Heart left ventricle (tissue), 16 donors: ENCODE data around the gene KDM3B. TPM values are rescaled to one million over a fixed set of nuclear protein-coding genes. Genes with fewer than 3 reads are reported as not detected.

Source experiments
- ATAC-seq, 4 donors: fragments of 200-7000 bp; cut with Tn5 transposase; one replicate each; pipeline ENCODE4 v1.9.1; 2020 to 2022; ENCODE audit warnings: moderate library complexity in 4 of 4, mild to moderate bottlenecking in 3 of 4, moderate number of reproducible peaks in 1 of 4
- DNase-seq, 5 donors: peaks; one replicate each; pipeline ENCODE4 v3.0.0-alpha.2; 2020
- H3K27ac ChIP-seq, 12 donors: fragments of 200-600 bp; sonication (generic) in 4 of 12; one replicate each; pipeline versions ENCODE4 v1.5.0 to v1.8.0; 2016 to 2022; ENCODE audit warnings: mild to moderate bottlenecking in 2 of 12
- H3K27me3 ChIP-seq, 9 donors: fragments of 200-600 bp; sonication (generic) in 2 of 9; one replicate each; pipeline versions ENCODE4 v1.5.1 to v1.8.0; 2016 to 2022; ENCODE audit warnings: mild to moderate bottlenecking in 3 of 9
- H3K36me3 ChIP-seq, 9 donors: fragments of 200-600 bp; sonication (generic) in 2 of 9; one replicate each; pipeline versions ENCODE4 v1.5.0 to v1.8.0; 2018 to 2022; ENCODE audit warnings: mild to moderate bottlenecking in 2 of 9
- H3K4me1 ChIP-seq, 12 donors: fragments of 200-600 bp; sonication (generic) in 4 of 12; one replicate each; pipeline versions ENCODE4 v1.5.0 to v1.8.0; 2016 to 2022; ENCODE audit warnings: mild to moderate bottlenecking in 3 of 12
- H3K4me3 ChIP-seq, 12 donors: fragments of 200-600 bp; sonication (generic) in 4 of 12; one replicate each; pipeline versions ENCODE4 v1.5.0 to v1.8.0; 2017 to 2022; ENCODE audit warnings: mild to moderate bottlenecking in 9 of 12, moderate library complexity in 4 of 12
- H3K9me3 ChIP-seq, 12 donors: fragments of 200-600 bp; sonication (generic) in 4 of 12; one replicate each; pipeline versions ENCODE4 v1.5.0 to v1.8.0; 2016 to 2022; ENCODE audit warnings: mild to moderate bottlenecking in 1 of 12
- POLR2A ChIP-seq, 2 donors: fragments of 450-650 bp; IDR thresholded peaks; one replicate each; pipeline ENCODE4 v1.6.1; 2017; ENCODE audit warnings: antibody characterized with exemption in 2 of 2, mild to moderate bottlenecking in 2 of 2, moderate library complexity in 2 of 2
- WGBS, 4 donors: extraction: QIAGEN DNeasy Blood & Tissue Kit in 2 of 4; methylation state at CpG; one replicate each; pipeline versions ENCODE4 v1.1.5 to v1.1.7; 2013 to 2018; 5-methylcytosine and 5-hydroxymethylcytosine counted together
- intact Hi-C, 10 donors: fragments of 100-400 bp; cut with DNase I; formaldehyde crosslinking; loops; one replicate each; pipeline versions ENCODE4 v1.11.1 to v1.14.2; 2022
- polyA plus RNA-seq, 2 donors: library from polyadenylated mRNA; stranded (reverse); fragments of 200-250 nt; gene quantifications; one replicate each; pipeline ENCODE4 v1.2.3, GENCODE V29; 2013
- total RNA-seq, 9 donors: library from RNA; depleted of rRNA in 2 of 9; stranded (reverse); fragments of >200 nt in 2 of 9; fragmentation: NEBNext Ultra II Directional in 3 of 9; extraction: Animal tissue kit (Norgen Biotek cat#: 25700) in 3 of 9; gene quantifications; one replicate each; pipeline versions ENCODE4 v1.1.0 to v1.2.4, GENCODE V29; 2016 to 2023
- TF ChIP-seq, protein P1 (sequence below), 12 donors: fragments of 200-600 bp; sonication (generic) in 4 of 12; IDR thresholded peaks; one replicate each; pipeline versions ENCODE4 v1.5.0 to v1.8.0; 2018 to 2022; ENCODE audit warnings: antibody characterized with exemption in 12 of 12, mild to moderate bottlenecking in 5 of 12
- donor health status: ischemic (EF 13 %, LVEDD 7.1; RV severe dilation, severe dysfunction).
- donor health status: healthy with polysubstance abuse.
- donor health status: DM: no; HTN: yes; CAD: no.
- donor health status: DM: no; HTN: no; CAD: no.
- donor health status: ischemic (EF 25% LVEDD 6.9; RV normal size, moderate dysfunction).
- donor health status: ischemic (EF 25% LVEDD 5.7; RV mildly dilated, moderate dysfunction).
- donor health status: healthy.
- donor health status: DM: yes; HTN: yes; CAD: no.
- donor health status: ischemic (EF 35%, LVEDD 5.7; RV mildly dilated, moderate dysfunction).
- donor health status: nonischemic (EF 11% LVEDD 7.7; RV severe dilation, severe dysfunction).
- donor health status: DM: yes; HTN: yes; CAD: no.
- donor health status: PGD.
- donor health status: ischemic (EF 29% LVEDD 5.4; RV normal size, mild dysfunction).
- donor health status: nonischemic (EF 23%, LVEDD 6.1; RV moderate dilation, normal function).

KDM3B gene
- total and polyA plus RNA-seq, 11 donors = 17.0 to 65.1 (median 44.8) TPM

DNA sequence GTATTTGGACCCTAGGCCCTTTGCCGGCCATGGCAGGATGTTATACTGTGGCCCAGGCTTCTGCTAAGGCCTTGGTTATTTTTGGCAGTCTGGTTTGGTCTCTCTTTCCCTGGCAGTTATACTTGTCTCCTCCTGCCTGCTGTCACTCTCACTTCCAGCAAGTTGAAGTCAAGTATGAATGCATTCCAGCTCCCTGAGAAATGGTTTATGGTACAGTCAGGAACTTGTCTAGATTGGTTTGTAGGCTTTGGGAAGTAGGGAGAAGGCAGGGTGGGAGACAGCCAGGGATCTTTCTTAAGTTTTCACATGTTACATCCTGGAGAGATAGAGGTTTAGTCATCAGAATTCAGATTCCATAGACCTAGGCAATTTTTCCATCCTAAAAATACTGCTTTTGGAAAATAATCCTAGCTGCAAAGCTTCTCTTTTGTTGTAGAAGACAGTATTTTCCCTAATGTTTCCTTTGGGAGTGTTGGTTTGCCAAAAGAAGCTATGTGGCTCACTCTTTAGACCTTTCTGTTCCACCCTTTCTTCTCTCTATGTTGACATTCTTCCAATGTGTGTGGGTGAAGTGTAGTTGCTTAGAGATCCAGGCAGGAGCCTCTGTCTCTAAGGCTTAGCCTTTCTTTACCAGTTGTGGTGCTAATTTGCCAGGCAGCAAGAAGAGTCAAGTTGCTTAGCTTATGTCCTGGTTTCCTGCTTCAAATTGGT is 2.5 kb upstream of the KDM3B start:
- DNase-seq (no peak), ATAC-seq (peak; percentile 27 to 39 (median 33))
- Histone ChIP-seq H3K4me1 (peaks cover 0 to 45% (median 21%) of the 10 kb centered on the region in 12 donors), H3K27ac (peak overlapping the region in 10 of 12 donors; percentile 35 to 67 (median 58)), H3K27me3 (no peaks in the 10 kb centered on the region), H3K4me3 (no peak overlapping the region), H3K9me3 (peaks cover 0 to 9% (median 0%) of the 10 kb centered on the region in 12 donors), H3K36me3 (peaks cover 0 to 45% (median 39%) of the 10 kb centered on the region in 9 donors)
- WGBS, 4 donors = 43 to 63% (median 48%) methylated on average over 1 of the region's 1 CpG
- intact Hi-C loops = loop anchor here in 1 of 10 donors (10.0 kb wide), 1 partner anchor 55 kb away; no protein-coding TSS in a partner anchor
- no peak for TF ChIP-seq POLR2A (IDR thresholded peaks at IDR 0.05)
- TF ChIP-seq, protein P1, sequence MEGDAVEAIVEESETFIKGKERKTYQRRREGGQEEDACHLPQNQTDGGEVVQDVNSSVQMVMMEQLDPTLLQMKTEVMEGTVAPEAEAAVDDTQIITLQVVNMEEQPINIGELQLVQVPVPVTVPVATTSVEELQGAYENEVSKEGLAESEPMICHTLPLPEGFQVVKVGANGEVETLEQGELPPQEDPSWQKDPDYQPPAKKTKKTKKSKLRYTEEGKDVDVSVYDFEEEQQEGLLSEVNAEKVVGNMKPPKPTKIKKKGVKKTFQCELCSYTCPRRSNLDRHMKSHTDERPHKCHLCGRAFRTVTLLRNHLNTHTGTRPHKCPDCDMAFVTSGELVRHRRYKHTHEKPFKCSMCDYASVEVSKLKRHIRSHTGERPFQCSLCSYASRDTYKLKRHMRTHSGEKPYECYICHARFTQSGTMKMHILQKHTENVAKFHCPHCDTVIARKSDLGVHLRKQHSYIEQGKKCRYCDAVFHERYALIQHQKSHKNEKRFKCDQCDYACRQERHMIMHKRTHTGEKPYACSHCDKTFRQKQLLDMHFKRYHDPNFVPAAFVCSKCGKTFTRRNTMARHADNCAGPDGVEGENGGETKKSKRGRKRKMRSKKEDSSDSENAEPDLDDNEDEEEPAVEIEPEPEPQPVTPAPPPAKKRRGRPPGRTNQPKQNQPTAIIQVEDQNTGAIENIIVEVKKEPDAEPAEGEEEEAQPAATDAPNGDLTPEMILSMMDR (IDR thresholded peaks at IDR 0.05) = no peak

DNA sequence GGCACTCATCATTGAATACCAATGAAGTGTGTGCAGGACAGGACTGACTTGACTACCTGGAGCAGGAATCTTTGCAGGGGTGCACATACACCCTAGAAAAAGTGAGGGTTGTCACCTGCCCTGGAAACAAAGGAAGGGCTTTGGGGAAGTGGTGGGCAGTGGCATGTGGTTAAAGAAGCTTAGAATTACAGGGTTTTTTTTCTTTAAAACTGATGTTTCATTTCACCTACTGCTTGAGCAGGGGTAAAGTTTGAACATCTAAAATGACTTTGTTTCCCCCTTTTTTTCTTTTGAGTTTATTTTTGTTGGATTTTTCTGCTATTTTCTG is 2.0 kb upstream of the KDM3B start:
- Histone ChIP-seq H3K27me3 (no peaks in the 10 kb centered on the region), H3K9me3 (peaks cover 0 to 9% (median 0%) of the 10 kb centered on the region in 12 donors), H3K27ac (peak overlapping the region in 8 of 12 donors; percentile 31 to 67 (median 62)), H3K4me1 (peaks cover 0 to 50% (median 26%) of the 10 kb centered on the region in 12 donors), H3K36me3 (peaks cover 0 to 40% (median 34%) of the 10 kb centered on the region in 9 donors), H3K4me3 (no peak overlapping the region)
- no peak for ATAC-seq
- TF ChIP-seq, protein P1 (IDR thresholded peaks at IDR 0.05) = no peak
- TF ChIP-seq POLR2A (IDR thresholded peaks at IDR 0.05) = no peak
- DNase-seq = no peak
- intact Hi-C loops = loop anchor here in 1 of 10 donors (10.0 kb wide), 1 partner anchor 54 kb away; no protein-coding TSS in a partner anchor

DNA sequence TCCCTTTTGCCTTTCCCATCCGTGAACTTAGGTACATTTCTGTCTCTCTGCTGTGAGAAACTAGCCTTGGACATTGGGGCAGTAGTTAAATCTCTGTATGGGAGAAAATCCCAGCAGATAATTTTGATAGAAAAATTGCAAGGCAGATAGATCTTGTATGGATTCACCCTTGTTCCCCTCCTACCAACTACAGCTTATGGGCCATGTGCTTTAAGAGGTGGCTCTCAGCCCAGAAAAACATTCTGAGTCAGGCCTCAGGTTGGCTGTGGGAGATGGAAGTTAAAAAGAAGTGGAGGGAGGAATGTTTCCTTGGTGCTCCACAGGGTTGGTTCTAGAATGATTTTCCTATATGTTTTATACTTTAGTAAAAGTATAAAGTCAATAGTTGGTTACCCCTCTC is 1.4 kb upstream of the KDM3B start:
- DNase-seq = no peak
- H3K27ac ChIP-seq = peak overlapping the region in 5 of 12 donors; percentile 0 to 38 (median 26)
- peaks cover 0 to 55% (median 30%) of the 10 kb centered on the region in 12 donors for H3K4me1 ChIP-seq
- no peak for ATAC-seq
- intact Hi-C loops = loop anchor here in 1 of 10 donors (10.0 kb wide), 1 partner anchor 54 kb away; no protein-coding TSS in a partner anchor
- H3K27me3 ChIP-seq = no peaks in the 10 kb centered on the region
- 86 to 92% (median 89%) methylated on average over 1 of the region's 1 CpG for WGBS, 4 donors
- TF ChIP-seq POLR2A (IDR thresholded peaks at IDR 0.05) = no peak
- TF ChIP-seq, protein P1 (IDR thresholded peaks at IDR 0.05) = no peak
- peaks cover 0 to 35% (median 28%) of the 10 kb centered on the region in 9 donors for H3K36me3 ChIP-seq
- no peak overlapping the region for H3K4me3 ChIP-seq
- peaks cover 0 to 9% (median 0%) of the 10 kb centered on the region in 12 donors for H3K9me3 ChIP-seq

DNA sequence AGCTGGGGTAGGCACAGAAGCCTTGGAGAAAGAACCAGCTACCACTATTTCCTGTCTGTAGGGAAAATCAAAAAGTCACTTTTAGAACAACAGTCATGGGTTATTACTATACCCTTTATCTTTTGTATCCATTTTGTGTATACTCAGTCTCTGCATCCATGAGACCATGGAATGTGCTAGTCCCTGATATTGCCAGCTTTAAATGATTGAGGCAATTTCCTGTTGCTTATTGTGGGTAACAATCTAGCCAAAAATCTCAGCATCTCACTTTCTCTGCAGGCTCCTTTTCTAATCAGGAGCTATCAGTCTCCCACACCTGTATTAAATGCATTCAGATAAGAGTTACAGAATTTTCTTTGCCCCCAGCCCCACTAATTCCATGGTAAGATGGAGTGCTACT is 968 bp upstream of the KDM3B start:
- Histone ChIP-seq H3K9me3 (peaks cover 0 to 9% (median 0%) of the 10 kb centered on the region in 12 donors), H3K27me3 (no peaks in the 10 kb centered on the region), H3K36me3 (peaks cover 0 to 30% (median 24%) of the 10 kb centered on the region in 9 donors), H3K4me1 (peaks cover 0 to 59% (median 32%) of the 10 kb centered on the region in 12 donors), H3K27ac (peak overlapping the region in 5 of 12 donors; percentile 0 to 38 (median 26)), H3K4me3 (no peak overlapping the region)
- no peak for ATAC-seq
- intact Hi-C loops = loop anchor here in 1 of 10 donors (10.0 kb wide), 1 partner anchor 53 kb away; no protein-coding TSS in a partner anchor
- TF ChIP-seq, protein P1 (IDR thresholded peaks at IDR 0.05) = no peak
- no peak for TF ChIP-seq POLR2A (IDR thresholded peaks at IDR 0.05)
- DNase-seq = no peak
